Measurements from ENCODE around the gene PDSS2.

DNA sequence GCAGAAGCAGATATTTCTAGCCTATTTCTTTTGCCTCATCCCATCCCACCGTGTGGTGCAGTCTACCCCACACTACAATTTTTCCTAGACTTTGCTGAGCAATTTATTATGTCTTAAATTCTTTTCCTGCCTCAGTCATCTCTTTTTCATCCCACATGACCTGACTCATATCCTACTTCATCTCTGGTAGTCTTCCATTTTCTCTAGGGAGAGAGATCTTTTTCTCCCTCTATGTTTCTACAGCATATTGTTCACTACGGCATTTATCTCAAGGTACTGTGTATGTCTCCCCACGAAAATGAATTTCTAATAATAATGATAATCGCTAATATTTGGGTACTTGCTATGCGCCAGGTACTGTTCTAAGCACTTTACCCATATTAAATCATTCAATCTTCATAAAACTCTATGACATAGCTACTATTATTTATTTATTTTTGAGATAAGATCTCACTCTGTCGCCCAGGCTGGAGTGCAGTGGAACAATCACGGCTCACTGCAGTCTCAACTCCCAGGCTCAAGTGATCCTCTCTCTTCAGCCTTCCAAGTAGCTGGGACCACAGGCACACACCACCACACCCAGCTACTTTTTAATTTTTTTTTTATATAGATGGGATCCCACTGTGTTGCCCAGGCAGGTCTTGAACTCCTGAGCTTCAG, 15.6 kb downstream of the PDSS2 start:
- TF ChIP-seq POLR2A (IDR thresholded peaks at IDR 0.05; ENCODE audit: low read length) (no peak), GATA1 (IDR thresholded peaks at IDR 0.05; ENCODE audit: low read depth, low read length) (no peak)
